ENCODE data around the gene SORL1-AS1.

Gene SORL1-AS1

GRCh38 chr11:121451986-121452608 lies 670 bp downstream of the SORL1-AS1 start, which contains the start of gene SORL1:
TSS of gene SORL1 (plus strand) at chr11:121452314. CDS start at chr11:121452332, 18 bp downstream.
- peak in 1 of 2 donors; percentile 68 for DNase-seq (ENCODE audit: low read depth in 2 of 2)

GRCh38 chr11:121451178-121451985 lies 1.4 kb downstream of the SORL1-AS1 start:
- DNase-seq (ENCODE audit: low read depth in 2 of 2) = no peak

GRCh38 chr11:121450401-121450800 lies 2.4 kb downstream of the SORL1-AS1 start:
- DNase-seq (ENCODE audit: low read depth in 2 of 2) = no peak

- DNase-seq (ENCODE audit: low read depth in 2 of 2) = no peak
Observed at GRCh38 chr11:121449626-121450025, 3.1 kb downstream of the SORL1-AS1 start.

GRCh38 chr11:121449123-121449522 lies 3.6 kb downstream of the SORL1-AS1 start:
- no peak for DNase-seq (ENCODE audit: low read depth in 2 of 2)

- no peak for DNase-seq (ENCODE audit: low read depth in 2 of 2)
Observed at GRCh38 chr11:121448431-121448941, 4.3 kb downstream of the SORL1-AS1 start.

- no peak for DNase-seq (ENCODE audit: low read depth in 2 of 2)
Observed at GRCh38 chr11:121448011-121448410, 4.8 kb downstream of the SORL1-AS1 start.

- no peak for DNase-seq (ENCODE audit: low read depth in 2 of 2)
Observed at GRCh38 chr11:121446752-121447156, 6.0 kb downstream of the SORL1-AS1 start.

- DNase-seq (ENCODE audit: low read depth in 2 of 2) = no peak
Observed at GRCh38 chr11:121445071-121445768, 7.5 kb downstream of the SORL1-AS1 start.

GRCh38 chr11:121444526-121444925 lies 8.2 kb downstream of the SORL1-AS1 start:
- no peak for DNase-seq (ENCODE audit: low read depth in 2 of 2)

GRCh38 chr11:121443688-121444275 lies 9.0 kb downstream of the SORL1-AS1 start:
- no peak for DNase-seq (ENCODE audit: low read depth in 2 of 2)

GRCh38 chr11:121441521-121441920 lies 11.2 kb downstream of the SORL1-AS1 start:
- DNase-seq (ENCODE audit: low read depth in 2 of 2) = no peak

- DNase-seq (ENCODE audit: low read depth in 2 of 2) = no peak
Observed at GRCh38 chr11:121439759-121440158, 13.0 kb downstream of the SORL1-AS1 start.

- DNase-seq (ENCODE audit: low read depth in 2 of 2) = no peak
Observed at GRCh38 chr11:121439337-121439736, 13.4 kb downstream of the SORL1-AS1 start.

GRCh38 chr11:121437686-121438078 lies 15.1 kb downstream of the SORL1-AS1 start:
- no peak for DNase-seq (ENCODE audit: low read depth in 2 of 2)

- DNase-seq (ENCODE audit: low read depth in 2 of 2) = no peak
Observed at GRCh38 chr11:121437018-121437685, 15.6 kb downstream of the SORL1-AS1 start.

- no peak for DNase-seq (ENCODE audit: low read depth in 2 of 2)
Observed at GRCh38 chr11:121435551-121436511, 16.9 kb downstream of the SORL1-AS1 start.

- DNase-seq (ENCODE audit: low read depth in 2 of 2) = no peak
Observed at GRCh38 chr11:121435132-121435531, 17.6 kb downstream of the SORL1-AS1 start.

- no peak for DNase-seq (ENCODE audit: low read depth in 2 of 2)
Observed at GRCh38 chr11:121431820-121432526, 20.8 kb downstream of the SORL1-AS1 start.

GRCh38 chr11:121429556-121429955 lies 23.2 kb downstream of the SORL1-AS1 start:
- DNase-seq (ENCODE audit: low read depth in 2 of 2) = no peak
